Measurements from ENCODE around the gene KANSL1L.

The KANSL1L gene

DNA sequence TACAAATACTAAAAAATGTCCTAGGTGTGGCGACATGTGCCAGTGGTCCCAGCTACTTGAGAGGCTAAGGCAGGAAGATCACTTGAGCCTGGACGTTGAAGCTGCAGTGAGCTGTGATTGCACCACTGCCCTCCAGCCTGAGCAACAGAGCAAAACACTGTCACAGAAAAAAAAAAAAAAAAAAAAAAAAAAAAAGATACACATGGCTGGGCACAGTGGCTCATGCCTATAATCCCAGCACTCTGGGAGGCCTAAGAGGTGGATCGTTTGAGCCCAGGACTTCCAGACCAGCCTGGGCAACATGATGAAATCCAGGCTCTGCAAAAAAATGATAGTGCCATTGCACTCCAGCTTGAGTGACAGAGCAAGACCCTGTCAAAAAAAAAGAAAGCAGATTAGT lies 13.7 kb downstream of the KANSL1L start:
- H2BK120ac ChIP-seq (ENCODE audit: low read depth, low read length), result no peak overlapping the region
- no peak overlapping the region for H2BK5ac ChIP-seq (ENCODE audit: low read depth, low read length, poor library complexity, severe bottlenecking)
- no peak overlapping the region for H3K4me3 ChIP-seq (ENCODE audit: insufficient read depth in 1 of 2, low read depth in 1 of 2, low read length in 2 of 2)
- 87% methylated on average over 3 of the region's 3 CpGs for WGBS
- H2BK15ac ChIP-seq (ENCODE audit: low read depth, poor library complexity, severe bottlenecking), result no peak overlapping the region
- no peaks in the 10 kb centered on the region for H3K27me3 ChIP-seq (ENCODE audit: control insufficient read depth in 1 of 2, insufficient read depth in 1 of 2, low read length in 2 of 2)
- H3K36me3 ChIP-seq (ENCODE audit: control insufficient read depth in 1 of 2, insufficient read depth in 2 of 2, low read depth in 1 of 2, low read length in 2 of 2), result peaks cover 0 to 21% of the 10 kb centered on the region in 2 experiments
- H4K91ac ChIP-seq (ENCODE audit: low read length), result no peak overlapping the region
- no peak overlapping the region for H3K4me2 ChIP-seq (ENCODE audit: low read length, poor library complexity, severe bottlenecking)
- H2AK5ac ChIP-seq (ENCODE audit: low read length, severe bottlenecking), result no peak overlapping the region
- no peaks in the 10 kb centered on the region for H3K4me1 ChIP-seq (ENCODE audit: control insufficient read depth, insufficient read depth, low read depth, low read length)
- H3K14ac ChIP-seq (ENCODE audit: low read length in 2 of 2), result no peak overlapping the region
- H3K79me1 ChIP-seq (replicated peaks; ENCODE audit: low read length, poor library complexity, severe bottlenecking), result peaks cover 18% of the 10 kb centered on the region
- no peak overlapping the region for H3K9ac ChIP-seq (ENCODE audit: low read length)
- no peak overlapping the region for H4K8ac ChIP-seq (ENCODE audit: low read length)
- no peak overlapping the region for H2AFZ ChIP-seq (ENCODE audit: low read depth, low read length)
- H3K4ac ChIP-seq (ENCODE audit: low read depth in 1 of 2, low read length in 2 of 2), result no peak overlapping the region
- no peak for DNase-seq
- no peak overlapping the region for H2BK12ac ChIP-seq (ENCODE audit: low read length in 2 of 2)
- H3K27ac ChIP-seq (ENCODE audit: low read length, poor library complexity, severe bottlenecking), result no peak overlapping the region
- no peak overlapping the region for H3K23ac ChIP-seq (ENCODE audit: low read length in 2 of 2)
- no peaks in the 10 kb centered on the region for H3K9me3 ChIP-seq (ENCODE audit: control insufficient read depth, low read length)
- H3K18ac ChIP-seq (ENCODE audit: low read depth in 1 of 2, low read length in 2 of 2), result no peak overlapping the region

DNA sequence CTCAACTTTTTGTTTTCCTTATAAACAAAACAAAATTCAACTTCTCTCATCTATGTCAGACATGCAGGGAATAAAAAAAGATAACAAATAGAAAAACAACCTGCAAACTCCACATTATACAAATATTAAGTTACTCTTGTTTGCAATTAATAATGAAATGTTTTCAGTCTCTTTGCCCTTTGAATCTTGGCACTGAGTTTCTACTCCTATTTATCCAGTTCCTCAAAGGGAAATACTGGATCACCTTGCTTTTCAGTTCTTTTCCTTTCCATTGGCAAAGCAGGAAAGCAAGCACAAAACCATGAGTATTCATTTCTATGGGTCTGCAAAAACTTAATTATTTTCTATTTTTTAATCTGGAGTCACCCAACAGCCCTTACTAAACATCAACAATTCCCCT lies 23.6 kb downstream of the KANSL1L start:
- H3K18ac ChIP-seq (ENCODE audit: low read depth in 1 of 2, low read length in 2 of 2), result no peak overlapping the region
- no peak for DNase-seq

DNA sequence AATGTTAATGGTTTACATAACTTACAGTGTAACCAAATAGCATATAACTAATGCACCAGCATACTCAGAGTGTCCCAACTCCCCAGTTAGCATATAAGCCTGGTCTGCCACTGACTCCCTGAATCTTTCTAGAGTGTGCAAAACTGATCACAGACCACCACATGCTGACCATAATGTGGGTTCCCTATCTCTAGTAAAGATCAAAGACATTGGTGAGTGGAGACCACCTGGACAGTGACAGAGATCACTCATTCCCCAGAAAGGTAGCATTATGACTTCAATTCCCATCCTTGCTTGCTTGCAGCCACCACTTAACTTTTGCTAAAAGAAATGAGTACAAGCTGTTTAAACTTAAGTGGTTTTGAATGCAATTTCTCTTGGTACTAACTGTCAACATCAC lies 39.0 kb downstream of the KANSL1L start:
- Histone ChIP-seq H4K91ac (ENCODE audit: low read length) (no peak overlapping the region), H3K4ac (ENCODE audit: low read depth in 1 of 2, low read length in 2 of 2) (no peak overlapping the region)

More for the DNA sequence above, 23.6 kb downstream of the KANSL1L start:
- Histone ChIP-seq H3K27ac (ENCODE audit: low read length, poor library complexity, severe bottlenecking) (no peak overlapping the region), H3K23ac (ENCODE audit: low read length in 2 of 2) (no peak overlapping the region), H2AFZ (ENCODE audit: low read depth, low read length) (no peak overlapping the region), H3K14ac (ENCODE audit: low read length in 2 of 2) (no peak overlapping the region), H3K36me3 (ENCODE audit: control insufficient read depth in 1 of 2, insufficient read depth in 2 of 2, low read depth in 1 of 2, low read length in 2 of 2) (peaks cover 15 to 38% of the 10 kb centered on the region in 2 experiments), H2BK5ac (ENCODE audit: low read depth, low read length, poor library complexity, severe bottlenecking) (no peak overlapping the region), H3K9me3 (ENCODE audit: control insufficient read depth, low read length) (peaks cover 4% of the 10 kb centered on the region), H2BK12ac (ENCODE audit: low read length in 2 of 2) (no peak overlapping the region), H3K4me3 (ENCODE audit: insufficient read depth in 1 of 2, low read depth in 1 of 2, low read length in 2 of 2) (no peak overlapping the region), H2AK5ac (ENCODE audit: low read length, severe bottlenecking) (no peak overlapping the region), H4K8ac (ENCODE audit: low read length) (no peak overlapping the region), H3K4me2 (ENCODE audit: low read length, poor library complexity, severe bottlenecking) (no peak overlapping the region), H3K79me1 (replicated peaks; ENCODE audit: low read length, poor library complexity, severe bottlenecking) (peaks cover 15% of the 10 kb centered on the region), H2BK15ac (ENCODE audit: low read depth, poor library complexity, severe bottlenecking) (no peak overlapping the region), H3K27me3 (ENCODE audit: control insufficient read depth in 1 of 2, insufficient read depth in 1 of 2, low read length in 2 of 2) (no peaks in the 10 kb centered on the region), H2BK120ac (ENCODE audit: low read depth, low read length) (no peak overlapping the region), H3K9ac (ENCODE audit: low read length) (no peak overlapping the region), H3K4me1 (ENCODE audit: control insufficient read depth, insufficient read depth, low read depth, low read length) (no peaks in the 10 kb centered on the region), H3K4ac (ENCODE audit: low read depth in 1 of 2, low read length in 2 of 2) (no peak overlapping the region), H4K91ac (ENCODE audit: low read length) (no peak overlapping the region)

DNA sequence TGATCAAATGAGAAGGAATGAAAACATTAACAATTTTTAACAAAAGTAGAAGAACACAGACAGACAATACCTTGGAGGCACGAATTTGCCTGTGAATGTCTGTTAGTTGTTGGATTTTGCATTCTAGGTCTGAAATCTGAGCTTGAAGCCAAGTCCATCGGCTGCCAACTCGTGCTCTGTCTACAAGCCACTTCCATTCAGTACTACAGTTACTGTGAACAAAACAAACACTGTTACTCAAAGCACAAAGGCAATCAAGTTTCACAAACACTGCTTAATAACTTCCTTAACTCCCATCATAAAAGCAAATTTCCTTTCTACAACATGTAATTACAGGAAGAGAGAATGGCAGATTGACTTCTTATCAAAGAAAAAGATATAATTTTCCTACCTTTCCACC lies 42.2 kb downstream of the KANSL1L start:
- Histone ChIP-seq H3K18ac (ENCODE audit: low read depth in 1 of 2, low read length in 2 of 2) (no peak overlapping the region), H3K9ac (ENCODE audit: low read length) (no peak overlapping the region), H3K4me1 (ENCODE audit: control insufficient read depth, insufficient read depth, low read depth, low read length) (no peaks in the 10 kb centered on the region), H3K36me3 (ENCODE audit: control insufficient read depth in 1 of 2, insufficient read depth in 2 of 2, low read depth in 1 of 2, low read length in 2 of 2) (peaks cover 3 to 23% of the 10 kb centered on the region in 2 experiments), H2BK15ac (ENCODE audit: low read depth, poor library complexity, severe bottlenecking) (no peak overlapping the region), H2BK12ac (ENCODE audit: low read length in 2 of 2) (no peak overlapping the region), H3K4me2 (ENCODE audit: low read length, poor library complexity, severe bottlenecking) (no peak overlapping the region), H3K9me3 (ENCODE audit: control insufficient read depth, low read length) (peaks cover 11% of the 10 kb centered on the region), H3K4ac (ENCODE audit: low read depth in 1 of 2, low read length in 2 of 2) (no peak overlapping the region), H3K79me1 (replicated peaks; ENCODE audit: low read length, poor library complexity, severe bottlenecking) (peaks cover 4% of the 10 kb centered on the region), H2AFZ (ENCODE audit: low read depth, low read length) (no peak overlapping the region), H4K91ac (ENCODE audit: low read length) (no peak overlapping the region), H3K27me3 (ENCODE audit: control insufficient read depth in 1 of 2, insufficient read depth in 1 of 2, low read length in 2 of 2) (no peaks in the 10 kb centered on the region), H3K27ac (ENCODE audit: low read length, poor library complexity, severe bottlenecking) (no peak overlapping the region), H3K4me3 (ENCODE audit: insufficient read depth in 1 of 2, low read depth in 1 of 2, low read length in 2 of 2) (no peak overlapping the region), H2BK120ac (ENCODE audit: low read depth, low read length) (no peak overlapping the region), H3K14ac (ENCODE audit: low read length in 2 of 2) (no peak overlapping the region), H2BK5ac (ENCODE audit: low read depth, low read length, poor library complexity, severe bottlenecking) (no peak overlapping the region), H4K8ac (ENCODE audit: low read length) (no peak overlapping the region), H3K23ac (ENCODE audit: low read length in 2 of 2) (no peak overlapping the region), H2AK5ac (ENCODE audit: low read length, severe bottlenecking) (no peak overlapping the region)
- no peak for DNase-seq
- 83% methylated on average over 2 of the region's 3 CpGs for WGBS

More for the DNA sequence above, 39.0 kb downstream of the KANSL1L start:
- Histone ChIP-seq H3K4me2 (ENCODE audit: low read length, poor library complexity, severe bottlenecking) (no peak overlapping the region), H2BK12ac (ENCODE audit: low read length in 2 of 2) (no peak overlapping the region), H3K4me3 (ENCODE audit: insufficient read depth in 1 of 2, low read depth in 1 of 2, low read length in 2 of 2) (no peak overlapping the region), H3K18ac (ENCODE audit: low read depth in 1 of 2, low read length in 2 of 2) (no peak overlapping the region), H2BK15ac (ENCODE audit: low read depth, poor library complexity, severe bottlenecking) (no peak overlapping the region), H3K79me1 (replicated peaks; ENCODE audit: low read length, poor library complexity, severe bottlenecking) (peaks cover 6% of the 10 kb centered on the region), H4K8ac (ENCODE audit: low read length) (no peak overlapping the region), H2BK120ac (ENCODE audit: low read depth, low read length) (no peak overlapping the region), H3K27me3 (ENCODE audit: control insufficient read depth in 1 of 2, insufficient read depth in 1 of 2, low read length in 2 of 2) (no peaks in the 10 kb centered on the region), H3K9me3 (ENCODE audit: control insufficient read depth, low read length) (no peaks in the 10 kb centered on the region), H3K14ac (ENCODE audit: low read length in 2 of 2) (no peak overlapping the region), H2BK5ac (ENCODE audit: low read depth, low read length, poor library complexity, severe bottlenecking) (no peak overlapping the region), H2AK5ac (ENCODE audit: low read length, severe bottlenecking) (no peak overlapping the region), H3K9ac (ENCODE audit: low read length) (no peak overlapping the region), H2AFZ (ENCODE audit: low read depth, low read length) (no peak overlapping the region), H3K4me1 (ENCODE audit: control insufficient read depth, insufficient read depth, low read depth, low read length) (no peaks in the 10 kb centered on the region), H3K36me3 (ENCODE audit: control insufficient read depth in 1 of 2, insufficient read depth in 2 of 2, low read depth in 1 of 2, low read length in 2 of 2) (peaks cover 0 to 13% of the 10 kb centered on the region in 2 experiments), H3K27ac (ENCODE audit: low read length, poor library complexity, severe bottlenecking) (no peak overlapping the region), H3K23ac (ENCODE audit: low read length in 2 of 2) (no peak overlapping the region)
- no peak for DNase-seq

Data from mesenchymal stem cell (in vitro differentiated cells and primary cell).